Loucy (cell line): ENCODE measurements around the gene LHFPL2.

Experiments used
- H2AFZ ChIP-seq: fragments of 200-600 bp; sonication (generic); 2 replicates; pipeline ENCODE4 v1.6.0; 2016; ENCODE audit warnings: antibody characterized with exemption, mild to moderate bottlenecking, low read length, moderate library complexity
- H3F3A ChIP-seq: fragments of 200-600 bp; 2 replicates; pipeline ENCODE4 v1.6.0; 2016; ENCODE audit warnings: antibody characterized with exemption, low read depth, mild to moderate bottlenecking
- H3K27me3 ChIP-seq: fragments of 200-600 bp; sonication (generic); 2 replicates; pipeline ENCODE4 v1.6.1; 2014; ENCODE audit warnings: low read length, mild to moderate bottlenecking; ENCODE audit not compliant: insufficient read depth, poor library complexity, severe bottlenecking
- H3K36me3 ChIP-seq: fragments of 200-600 bp; sonication (generic); 2 replicates; pipeline ENCODE4 v1.6.1; 2016; ENCODE audit warnings: low read length; ENCODE audit not compliant: insufficient read depth
- H3K4me1 ChIP-seq: fragments of 200-600 bp; sonication (generic); 2 replicates; pipeline ENCODE4 v1.5.1; 2014; ENCODE audit warnings: low read length, mild to moderate bottlenecking; ENCODE audit not compliant: insufficient read depth, poor library complexity, severe bottlenecking
- H3K4me2 ChIP-seq: fragments of 200-600 bp; sonication (generic); 2 replicates; pipeline ENCODE4 v1.6.0; 2014; ENCODE audit warnings: antibody characterized with exemption, low read length, low read depth, mild to moderate bottlenecking; ENCODE audit not compliant: poor library complexity, severe bottlenecking
- H3K4me3 ChIP-seq: fragments of 200-600 bp; sonication (generic); 2 replicates; pipeline ENCODE4 v1.5.1; 2014; ENCODE audit warnings: low read length, mild to moderate bottlenecking, mixed read lengths; ENCODE audit not compliant: poor library complexity, severe bottlenecking
- H3K79me2 ChIP-seq: fragments of 200-600 bp; sonication (generic); 2 replicates; pipeline ENCODE4 v1.6.1; 2014; ENCODE audit warnings: low read length; ENCODE audit not compliant: insufficient read depth
- H3K9ac ChIP-seq: fragments of 200-600 bp; sonication (generic); 2 replicates; pipeline ENCODE4 v1.6.0; 2014; ENCODE audit warnings: mild to moderate bottlenecking, low read depth, low read length, moderate library complexity; ENCODE audit not compliant: poor library complexity, severe bottlenecking
- H3K9me2 ChIP-seq: fragments of 200-600 bp; sonication (generic); replicated peaks from 2 replicates; pipeline ENCODE4 v1.6.1; 2016; ENCODE audit warnings: low read depth, low read length, mixed read lengths
- H3K9me3 ChIP-seq: fragments of 200-600 bp; sonication (generic); 2 replicates; pipeline ENCODE4 v1.6.1; 2014; ENCODE audit warnings: mild to moderate bottlenecking, antibody characterized with exemption, low read length, low read depth; ENCODE audit not compliant: insufficient read depth
- H4K20me1 ChIP-seq: fragments of 200-600 bp; sonication (generic); 2 replicates; pipeline ENCODE4 v1.6.0; 2014; ENCODE audit warnings: antibody characterized with exemption, low read length, mild to moderate bottlenecking; ENCODE audit not compliant: insufficient read depth, poor library complexity, severe bottlenecking
- CTCF ChIP-seq: fragments of 200-600 bp; sonication (generic); conservative IDR thresholded peaks from 2 replicates; pipeline ENCODE4 v1.5.1; 2014; ENCODE audit warnings: mild to moderate bottlenecking, antibody characterized with exemption, low read length
- EZH2phosphoT487 ChIP-seq: fragments of 200-600 bp; IDR thresholded peaks from 2 replicates; pipeline ENCODE4 v1.6.1; 2018; ENCODE audit warnings: antibody characterized with exemption, mild to moderate bottlenecking, moderate library complexity, borderline replicate concordance

LHFPL2 gene

GRCh38 chr5:78665534-78665933 lies 17.0 kb upstream of the LHFPL2 start:
- Histone ChIP-seq H3K4me3 (no peak overlapping the region), H3K9me3 (no peaks in the 10 kb centered on the region), H4K20me1 (no peaks in the 10 kb centered on the region), H3K9ac (no peak overlapping the region), H3K4me1 (peaks cover 14% of the 10 kb centered on the region), H3K27me3 (no peaks in the 10 kb centered on the region), H3K4me2 (no peak overlapping the region), H3F3A (no peaks in the 10 kb centered on the region), H2AFZ (no peak overlapping the region), H3K36me3 (no peaks in the 10 kb centered on the region), H3K79me2 (no peaks in the 10 kb centered on the region), H3K9me2 (no peaks in the 10 kb centered on the region)
- TF ChIP-seq CTCF (no peak), EZH2phosphoT487 (no peak)

- H3K4me1 ChIP-seq: peaks cover 9% of the 10 kb centered on the region
- no peaks in the 10 kb centered on the region for H3K9me2 ChIP-seq
- TF ChIP-seq CTCF (no peak), EZH2phosphoT487 (no peak)
- H3K9ac ChIP-seq: no peak overlapping the region
- H3F3A ChIP-seq: no peaks in the 10 kb centered on the region
- H3K4me2 ChIP-seq: no peak overlapping the region
- H4K20me1 ChIP-seq: no peaks in the 10 kb centered on the region
- no peak overlapping the region for H3K4me3 ChIP-seq
- H3K9me3 ChIP-seq: no peaks in the 10 kb centered on the region
- H2AFZ ChIP-seq: no peak overlapping the region
- no peaks in the 10 kb centered on the region for H3K36me3 ChIP-seq
- no peaks in the 10 kb centered on the region for H3K27me3 ChIP-seq
- no peaks in the 10 kb centered on the region for H3K79me2 ChIP-seq
Observed at GRCh38 chr5:78662323-78662722, 13.8 kb upstream of the LHFPL2 start.

GRCh38 chr5:78661691-78662090 lies 13.1 kb upstream of the LHFPL2 start:
- no peak overlapping the region for H3K9ac ChIP-seq
- no peak overlapping the region for H3K4me2 ChIP-seq
- H3K4me1 ChIP-seq: peaks cover 9% of the 10 kb centered on the region

More at GRCh38 chr5:78661691-78662090, 13.1 kb upstream of the LHFPL2 start:
- TF ChIP-seq CTCF: no peak
- no peak for TF ChIP-seq EZH2phosphoT487
- Histone ChIP-seq H3K79me2 (no peaks in the 10 kb centered on the region), H3K27me3 (no peaks in the 10 kb centered on the region), H3F3A (no peaks in the 10 kb centered on the region), H3K9me3 (no peaks in the 10 kb centered on the region), H3K9me2 (no peaks in the 10 kb centered on the region), H2AFZ (no peak overlapping the region), H3K4me3 (no peak overlapping the region), H3K36me3 (no peaks in the 10 kb centered on the region), H4K20me1 (no peaks in the 10 kb centered on the region)
